H1 (cell line): ENCODE results near the gene MAPK8IP3.

Experiments
- BRCA1 ChIP-seq: IDR thresholded peaks from 2 replicates; pipeline ENCODE4 v1.6.1; 2012; ENCODE audit warnings: low read depth, low read length, improper control_type of control experiment
- CHD1 ChIP-seq: IDR thresholded peaks from 2 replicates; pipeline ENCODE4 v1.6.1; 2012; ENCODE audit warnings: low read depth, low read length, improper control_type of control experiment
- CTCF ChIP-seq, 3 experiments: IDR thresholded peaks; 1 replicate in 2 of 3; 2 replicates in 1 of 3; pipeline versions ENCODE4 v1.5.1 to v1.6.1; 2011; ENCODE audit warnings: low read length in 3 of 3, mild to moderate bottlenecking in 3 of 3, inconsistent platforms in 2 of 3, low read depth in 1 of 3, moderate library complexity in 1 of 3; ENCODE audit not compliant: insufficient read depth in 1 of 3; ENCODE audit errors: control extremely low read depth in 1 of 3
- EP300 ChIP-seq, 2 experiments: IDR thresholded peaks; 1 replicate in 1 of 2; 2 replicates in 1 of 2; pipeline ENCODE4 v1.6.1; 2011 to 2012; ENCODE audit warnings: low read depth in 2 of 2, low read length in 2 of 2, mild to moderate bottlenecking in 2 of 2, borderline replicate concordance in 1 of 2, inconsistent platforms in 1 of 2, moderate library complexity in 1 of 2
- FOSL1 ChIP-seq: IDR thresholded peaks from 2 replicates; pipeline ENCODE4 v1.6.1; 2011; ENCODE audit warnings: mild to moderate bottlenecking, low read depth, low read length, moderate library complexity; ENCODE audit not compliant: insufficient read depth
- NRF1 ChIP-seq: IDR thresholded peaks from 2 replicates; pipeline ENCODE4 v1.6.1; 2011; ENCODE audit warnings: mild to moderate bottlenecking, low read depth, low read length, improper control_type of control experiment
- PHF8 ChIP-seq: fragments of 200-600 bp; sonication (generic); conservative IDR thresholded peaks from 2 replicates; pipeline ENCODE4 v1.7.1; 2012; ENCODE audit warnings: low read depth, mild to moderate bottlenecking, inconsistent platforms, low read length, moderate library complexity
- POLR2A ChIP-seq, 2 experiments: IDR thresholded peaks; 1 replicate in 1 of 2; 2 replicates in 1 of 2; pipeline ENCODE4 v1.6.1; 2011; ENCODE audit warnings: low read depth in 2 of 2, low read length in 2 of 2, mild to moderate bottlenecking in 2 of 2; ENCODE audit errors: control extremely low read depth in 1 of 2
- POLR2AphosphoS5 ChIP-seq: IDR thresholded peaks from 2 replicates; pipeline ENCODE4 v1.6.1; 2011; ENCODE audit warnings: low read depth, low read length
- POU5F1 ChIP-seq: IDR thresholded peaks from 2 replicates; pipeline ENCODE4 v1.6.1; 2011; ENCODE audit warnings: low read depth, mild to moderate bottlenecking, low read length, moderate library complexity
- TAF1 ChIP-seq: IDR thresholded peaks from 2 replicates; pipeline ENCODE4 v1.6.1; 2011; ENCODE audit warnings: mild to moderate bottlenecking, low read depth, low read length
- TBP ChIP-seq: IDR thresholded peaks from 2 replicates; pipeline ENCODE4 v1.6.1; 2011; ENCODE audit warnings: low read depth, low read length, improper control_type of control experiment
- TCF12 ChIP-seq: IDR thresholded peaks from 2 replicates; pipeline ENCODE4 v1.6.1; 2011; ENCODE audit warnings: low read depth, mild to moderate bottlenecking, low read length

- TF ChIP-seq EP300 (IDR thresholded peaks at IDR 0.05; ENCODE audit: borderline replicate concordance in 1 of 2, low read depth in 2 of 2, low read length in 2 of 2) (no peak), NRF1 (no peak), CTCF (IDR thresholded peaks at IDR 0.05; ENCODE audit: control extremely low read depth in 1 of 3, insufficient read depth in 1 of 3, low read depth in 1 of 3, low read length in 3 of 3) (no peak), FOSL1 (no peak), POU5F1 (no peak), CHD1 (no peak), POLR2A (IDR thresholded peaks at IDR 0.05; ENCODE audit: control extremely low read depth in 1 of 2, low read depth in 2 of 2, low read length in 2 of 2) (no peak), TAF1 (no peak), TCF12 (no peak), TBP (no peak), POLR2AphosphoS5 (no peak), PHF8 (no peak), BRCA1 (no peak)
These were observed 87.7 kb downstream of the MAPK8IP3 start, which contains the start of gene IGFALS for GRCh38 chr16:1793578-1794220.
